ENCODE data around the gene GRIK5. TPM values are rescaled to one million over a fixed set of nuclear protein-coding genes. Genes with fewer than 3 reads are reported as not detected.

Gene GRIK5
- total and polyA plus RNA-seq, 3 experiments from 2014 or later: 0.31 to 0.39 TPM; not detected in 1

DNA sequence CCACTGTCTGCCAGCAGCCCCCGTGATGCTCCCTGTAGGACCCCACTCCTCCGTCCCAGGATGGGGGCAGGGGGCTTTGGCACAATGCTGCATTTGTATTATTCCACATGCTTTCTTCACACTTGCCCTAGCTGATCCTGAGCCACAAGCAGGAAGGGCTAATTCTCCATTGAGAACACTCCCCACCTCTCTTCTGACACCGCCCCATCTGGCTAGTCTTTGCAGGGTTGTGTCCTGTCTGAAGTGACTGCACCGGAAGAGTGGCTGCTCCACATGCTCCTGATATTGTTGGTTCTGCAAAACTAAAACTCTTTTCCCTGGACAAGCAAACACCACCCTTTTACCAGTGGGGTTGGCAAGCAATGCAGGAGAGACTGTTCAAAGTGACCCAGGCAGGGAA is 23.9 kb upstream of the GRIK5 start:
- ChIA-PET POLR2A (no interaction called here), CTCF (interaction anchor here (1.0 to 1.1 kb wide), 2 partner anchors 9 to 12 kb away, joined by 3 read pairs; no protein-coding TSS in a partner anchor)
- H3K36me3 ChIP-seq (ENCODE audit: insufficient read depth, low read length): peaks cover 19% of the 10 kb centered on the region
- no peaks in the 10 kb centered on the region for H3K27me3 ChIP-seq (ENCODE audit: insufficient read depth, low read length, poor library complexity, severe bottlenecking)
- no peak overlapping the region for H3K4me3 Mint-ChIP-seq
- no peak overlapping the region for H3K27ac ChIP-seq (ENCODE audit: low read depth, low read length)
- peaks cover 5% of the 10 kb centered on the region for H3K4me1 ChIP-seq (ENCODE audit: insufficient read depth, low read length)
- peaks cover 6 to 57% (median 7%) of the 10 kb centered on the region in 3 donors for H3K36me3 Mint-ChIP-seq
- H3K4me3 ChIP-seq (ENCODE audit: low read length): no peak overlapping the region
- H3K9me3 ChIP-seq (ENCODE audit: low read length): no peaks in the 10 kb centered on the region
- peaks cover 13 to 33% (median 16%) of the 10 kb centered on the region in 3 donors for H3K4me1 Mint-ChIP-seq
- H3K27ac Mint-ChIP-seq: peak overlapping the region in 3 of 8 donors; percentile 19 to 61 (median 52)
- H3K27me3 Mint-ChIP-seq: no peaks in the 10 kb centered on the region
- DNase-seq: no peak
- H3K9me3 Mint-ChIP-seq: no peaks in the 10 kb centered on the region

DNA sequence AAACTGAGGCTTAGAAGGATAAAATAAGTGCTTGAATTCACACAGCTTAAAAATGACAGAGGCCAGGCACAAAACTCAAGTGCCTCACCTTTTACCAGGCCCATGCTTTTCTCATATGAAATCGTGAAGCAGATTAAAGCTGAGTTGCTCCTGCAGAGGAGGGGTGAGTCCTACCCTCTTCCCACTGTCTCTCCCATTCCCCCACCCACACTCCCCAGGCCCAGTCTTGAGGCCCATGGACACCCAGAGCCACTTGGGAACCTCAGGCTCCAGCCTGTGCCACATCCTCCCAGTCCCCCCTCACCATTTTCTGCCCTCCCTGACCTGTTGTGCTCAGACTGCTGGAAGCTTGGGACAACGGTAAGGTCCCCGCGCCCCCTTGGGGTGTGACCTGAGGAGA is 23.5 kb upstream of the GRIK5 start:
- H3K36me3 Mint-ChIP-seq: peaks cover 6 to 53% (median 7%) of the 10 kb centered on the region in 3 donors
- no peaks in the 10 kb centered on the region for H3K9me3 Mint-ChIP-seq
- H3K27me3 ChIP-seq (ENCODE audit: insufficient read depth, low read length, poor library complexity, severe bottlenecking): no peaks in the 10 kb centered on the region
- CTCF ChIA-PET: interaction anchor here (1.0 kb wide), 1 partner anchor 9 kb away, joined by 3 read pairs; no protein-coding TSS in a partner anchor
- no peaks in the 10 kb centered on the region for H3K27me3 Mint-ChIP-seq
- H3K27ac Mint-ChIP-seq: no peak overlapping the region
- no peak overlapping the region for H3K4me3 ChIP-seq (ENCODE audit: low read length)
- POLR2A ChIA-PET: no interaction called here
- peaks cover 5% of the 10 kb centered on the region for H3K4me1 ChIP-seq (ENCODE audit: insufficient read depth, low read length)
- H3K36me3 ChIP-seq (ENCODE audit: insufficient read depth, low read length): peaks cover 19% of the 10 kb centered on the region
- H3K27ac ChIP-seq (ENCODE audit: low read depth, low read length): no peak overlapping the region
- no peak overlapping the region for H3K4me3 Mint-ChIP-seq
- no peak for DNase-seq
- H3K4me1 Mint-ChIP-seq: peaks cover 13 to 37% (median 16%) of the 10 kb centered on the region in 3 donors
- H3K9me3 ChIP-seq (ENCODE audit: low read length): no peaks in the 10 kb centered on the region

DNA sequence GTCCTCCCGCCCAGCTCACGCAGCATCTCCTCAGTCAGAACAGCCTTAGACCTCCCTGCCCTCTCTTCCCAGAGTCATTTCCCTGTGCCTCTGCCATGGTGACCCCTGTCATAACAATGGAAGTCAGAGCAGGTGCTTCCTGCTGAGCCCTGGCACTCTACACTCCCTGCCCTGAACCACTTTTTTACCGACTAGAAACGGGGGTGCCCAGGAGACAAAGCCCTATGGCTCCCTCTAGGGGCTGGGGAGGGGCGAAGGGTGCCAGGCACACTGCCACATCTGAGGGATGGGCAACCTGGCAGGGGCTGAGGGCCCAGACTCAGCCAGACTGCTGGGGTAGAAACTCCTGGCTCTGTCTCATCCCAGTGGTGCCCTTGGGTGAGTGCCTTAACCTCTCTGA is 22.3 kb upstream of the GRIK5 start:
- peaks cover 19% of the 10 kb centered on the region for H3K36me3 ChIP-seq (ENCODE audit: insufficient read depth, low read length)
- H3K27me3 Mint-ChIP-seq: no peaks in the 10 kb centered on the region
- H3K4me1 ChIP-seq (ENCODE audit: insufficient read depth, low read length): peaks cover 5% of the 10 kb centered on the region
- H3K4me3 ChIP-seq (ENCODE audit: low read length): no peak overlapping the region
- H3K27ac Mint-ChIP-seq: peak overlapping the region in 6 of 8 donors; percentile 35 to 88 (median 69)
- H3K27ac ChIP-seq (ENCODE audit: low read depth, low read length): no peak overlapping the region
- ChIA-PET CTCF (no interaction called here), POLR2A (no interaction called here)
- peaks cover 6 to 45% (median 7%) of the 10 kb centered on the region in 3 donors for H3K36me3 Mint-ChIP-seq
- no peaks in the 10 kb centered on the region for H3K27me3 ChIP-seq (ENCODE audit: insufficient read depth, low read length, poor library complexity, severe bottlenecking)
- H3K9me3 ChIP-seq (ENCODE audit: low read length): no peaks in the 10 kb centered on the region
- peak in 2 of 5 donors; percentile 24 to 61 for DNase-seq
- H3K9me3 Mint-ChIP-seq: no peaks in the 10 kb centered on the region
- peaks cover 13 to 42% (median 16%) of the 10 kb centered on the region in 3 donors for H3K4me1 Mint-ChIP-seq
- H3K4me3 Mint-ChIP-seq: peak overlapping the region in 1 of 7 donors; percentile 39

DNA sequence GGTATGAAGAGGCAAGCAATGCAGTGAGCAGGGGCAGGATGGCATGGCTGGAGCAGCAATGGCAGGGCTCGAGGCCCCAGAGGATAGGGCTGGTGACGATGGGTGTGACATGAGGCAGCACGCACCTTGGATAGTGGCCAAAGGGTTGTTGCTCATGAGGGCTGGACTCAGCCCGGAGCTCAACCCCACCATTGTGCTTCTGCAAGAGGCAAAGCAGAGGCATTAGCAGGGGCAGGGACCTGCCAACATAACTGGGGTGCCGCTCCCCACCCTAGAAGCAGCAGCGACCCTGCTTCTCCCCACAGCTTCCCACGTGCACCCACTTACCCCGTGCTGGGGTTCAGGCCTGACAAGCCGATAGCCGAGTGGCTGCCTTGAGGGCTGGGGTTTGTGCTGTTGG is 21.7 kb upstream of the GRIK5 start:
- POLR2A ChIA-PET: no interaction called here
- no peaks in the 10 kb centered on the region for H3K27me3 ChIP-seq (ENCODE audit: insufficient read depth, low read length, poor library complexity, severe bottlenecking)
- H3K27ac ChIP-seq (ENCODE audit: low read depth, low read length): no peak overlapping the region
- peaks cover 5% of the 10 kb centered on the region for H3K4me1 ChIP-seq (ENCODE audit: insufficient read depth, low read length)
- H3K9me3 ChIP-seq (ENCODE audit: low read length): no peaks in the 10 kb centered on the region
- H3K4me3 Mint-ChIP-seq: no peak overlapping the region
- H3K36me3 Mint-ChIP-seq: peaks cover 4 to 42% (median 6%) of the 10 kb centered on the region in 3 donors
- no peaks in the 10 kb centered on the region for H3K9me3 Mint-ChIP-seq
- CTCF ChIA-PET: interaction anchor here (0.8 kb wide), 1 partner anchor 133 kb away, joined by 3 read pairs; the partner anchor contains the start of gene RABAC1
- peaks cover 13 to 42% (median 16%) of the 10 kb centered on the region in 3 donors for H3K4me1 Mint-ChIP-seq
- H3K27me3 Mint-ChIP-seq: no peaks in the 10 kb centered on the region
- peak overlapping the region in 1 of 8 donors; percentile 19 for H3K27ac Mint-ChIP-seq
- no peak overlapping the region for H3K4me3 ChIP-seq (ENCODE audit: low read length)
- H3K36me3 ChIP-seq (ENCODE audit: insufficient read depth, low read length): peaks cover 19% of the 10 kb centered on the region
- DNase-seq: no peak

DNA sequence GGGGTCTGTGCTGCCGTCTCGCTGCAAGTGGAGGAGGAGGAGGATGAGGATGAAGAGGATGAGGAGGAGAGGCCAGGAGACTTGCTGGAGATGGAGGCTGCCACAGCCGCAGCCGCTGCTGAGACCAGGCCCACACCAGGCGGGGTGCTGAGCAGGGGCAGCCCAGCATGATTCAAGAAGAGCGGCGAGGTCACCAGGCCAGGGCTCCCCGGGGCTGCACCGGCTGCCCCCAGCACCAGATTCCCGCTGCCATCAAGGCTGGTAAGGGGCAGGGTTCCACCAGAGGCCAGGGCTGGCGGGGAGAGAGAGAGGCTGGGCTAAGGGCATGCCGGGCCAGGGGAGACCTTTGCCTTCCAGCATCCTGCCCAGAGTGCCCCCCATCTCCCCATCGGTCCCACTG is 21.3 kb upstream of the GRIK5 start:
- peak overlapping the region in 2 of 7 donors; percentile 54 to 55 for H3K4me3 Mint-ChIP-seq
- H3K9me3 Mint-ChIP-seq: no peaks in the 10 kb centered on the region
- peak overlapping the region in 5 of 8 donors; percentile 17 to 93 (median 50) for H3K27ac Mint-ChIP-seq
- peaks cover 13 to 42% (median 16%) of the 10 kb centered on the region in 3 donors for H3K4me1 Mint-ChIP-seq
- Histone ChIP-seq H3K9me3 (ENCODE audit: low read length) (no peaks in the 10 kb centered on the region), H3K4me3 (ENCODE audit: low read length) (no peak overlapping the region), H3K4me1 (ENCODE audit: insufficient read depth, low read length) (peaks cover 5% of the 10 kb centered on the region), H3K27me3 (ENCODE audit: insufficient read depth, low read length, poor library complexity, severe bottlenecking) (no peaks in the 10 kb centered on the region), H3K27ac (ENCODE audit: low read depth, low read length) (no peak overlapping the region), H3K36me3 (ENCODE audit: insufficient read depth, low read length) (peaks cover 14% of the 10 kb centered on the region)
- no peaks in the 10 kb centered on the region for H3K27me3 Mint-ChIP-seq
- CTCF ChIA-PET: interaction anchor here (0.8 kb wide), 1 partner anchor 132 kb away, joined by 3 read pairs; the partner anchor contains the start of gene RABAC1
- peaks cover 2 to 38% (median 6%) of the 10 kb centered on the region in 3 donors for H3K36me3 Mint-ChIP-seq
- no peak for DNase-seq
- POLR2A ChIA-PET: interaction anchor here (0.6 kb wide), 1 partner anchor 145 kb away, joined by 5 read pairs; no protein-coding TSS in a partner anchor

DNA sequence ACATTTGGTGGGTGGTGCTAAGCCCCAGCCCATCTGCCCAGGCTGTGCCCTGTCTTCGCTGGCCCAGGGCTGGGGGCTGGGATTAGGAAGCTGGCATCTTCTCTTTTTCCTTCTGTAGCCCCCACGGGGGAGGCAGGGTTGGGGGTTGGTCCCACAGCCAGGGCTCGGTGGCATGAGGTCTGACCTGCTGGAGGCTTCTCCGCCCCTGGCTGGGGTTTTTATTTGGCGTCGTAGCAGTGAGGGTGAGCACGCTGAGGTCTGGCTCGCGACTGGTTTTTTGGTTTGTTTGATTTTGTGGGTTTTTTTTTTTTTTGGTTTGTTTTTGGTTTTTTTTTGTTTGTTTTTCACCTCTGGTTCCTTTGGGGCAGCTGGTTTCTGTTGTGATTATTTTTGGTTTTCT is 20.7 kb upstream of the GRIK5 start:
- peak overlapping the region; percentile 50 to 93 (median 86) for H3K27ac Mint-ChIP-seq
- H3K27me3 ChIP-seq (ENCODE audit: insufficient read depth, low read length, poor library complexity, severe bottlenecking): no peaks in the 10 kb centered on the region
- H3K4me1 Mint-ChIP-seq: peaks cover 13 to 42% (median 18%) of the 10 kb centered on the region in 3 donors
- H3K9me3 Mint-ChIP-seq: no peaks in the 10 kb centered on the region
- POLR2A ChIA-PET: interaction anchor here (0.6 to 0.7 kb wide), 6 partner anchors 15 to 530 kb away, joined by 3 to 5 read pairs (median 4); partner anchors contain the start of gene ZNF574
- no peaks in the 10 kb centered on the region for H3K9me3 ChIP-seq (ENCODE audit: low read length)
- peaks cover 2 to 36% (median 6%) of the 10 kb centered on the region in 3 donors for H3K36me3 Mint-ChIP-seq
- peak in 1 of 5 donors; percentile 32 for DNase-seq
- H3K36me3 ChIP-seq (ENCODE audit: insufficient read depth, low read length): peaks cover 13% of the 10 kb centered on the region
- CTCF ChIA-PET: interaction anchor here (1.1 kb wide), 1 partner anchor 62 kb away, joined by 3 read pairs; no protein-coding TSS in a partner anchor
- H3K4me1 ChIP-seq (ENCODE audit: insufficient read depth, low read length): peaks cover 5% of the 10 kb centered on the region
- no peak overlapping the region for H3K4me3 ChIP-seq (ENCODE audit: low read length)
- peak overlapping the region in 6 of 7 donors; percentile 19 to 71 (median 54) for H3K4me3 Mint-ChIP-seq
- H3K27ac ChIP-seq (ENCODE audit: low read depth, low read length): no peak overlapping the region
- H3K27me3 Mint-ChIP-seq: no peaks in the 10 kb centered on the region

DNA sequence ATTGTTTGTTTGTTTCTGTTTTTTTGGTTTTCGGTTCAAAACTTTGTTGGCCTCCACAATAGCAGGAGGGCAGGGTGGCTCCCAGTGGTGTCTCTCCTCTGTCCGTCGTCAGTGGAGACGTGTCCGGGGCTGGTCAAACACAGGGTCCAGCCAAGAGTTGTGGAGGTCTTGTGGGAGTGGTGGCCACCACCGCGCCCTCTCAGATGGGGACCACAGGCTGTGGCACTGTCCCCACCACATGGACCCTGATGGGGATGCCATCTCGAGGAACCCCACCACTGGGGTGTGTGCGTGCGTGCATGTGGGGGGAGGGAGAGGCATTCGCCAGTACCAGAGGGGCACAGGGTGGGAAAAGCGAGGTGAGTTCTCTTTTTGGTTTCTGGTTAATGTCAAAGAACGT is 19.8 kb upstream of the GRIK5 start:
- Histone ChIP-seq H3K27ac (ENCODE audit: low read depth, low read length) (no peak overlapping the region), H3K27me3 (ENCODE audit: insufficient read depth, low read length, poor library complexity, severe bottlenecking) (no peaks in the 10 kb centered on the region), H3K4me3 (ENCODE audit: low read length) (no peak overlapping the region), H3K36me3 (ENCODE audit: insufficient read depth, low read length) (peaks cover 8% of the 10 kb centered on the region), H3K4me1 (ENCODE audit: insufficient read depth, low read length) (peaks cover 5% of the 10 kb centered on the region), H3K9me3 (ENCODE audit: low read length) (no peaks in the 10 kb centered on the region)
- H3K4me3 Mint-ChIP-seq: no peak overlapping the region
- H3K27ac Mint-ChIP-seq: peak overlapping the region in 2 of 8 donors; percentile 58
- ChIA-PET POLR2A (no interaction called here), CTCF (interaction anchor here (1.1 kb wide), 1 partner anchor 63 kb away, joined by 3 read pairs; no protein-coding TSS in a partner anchor)
- no peak for DNase-seq
- no peaks in the 10 kb centered on the region for H3K27me3 Mint-ChIP-seq
- peaks cover 13 to 42% (median 18%) of the 10 kb centered on the region in 3 donors for H3K4me1 Mint-ChIP-seq
- H3K36me3 Mint-ChIP-seq: peaks cover 2 to 30% (median 6%) of the 10 kb centered on the region in 3 donors
- no peaks in the 10 kb centered on the region for H3K9me3 Mint-ChIP-seq

DNA sequence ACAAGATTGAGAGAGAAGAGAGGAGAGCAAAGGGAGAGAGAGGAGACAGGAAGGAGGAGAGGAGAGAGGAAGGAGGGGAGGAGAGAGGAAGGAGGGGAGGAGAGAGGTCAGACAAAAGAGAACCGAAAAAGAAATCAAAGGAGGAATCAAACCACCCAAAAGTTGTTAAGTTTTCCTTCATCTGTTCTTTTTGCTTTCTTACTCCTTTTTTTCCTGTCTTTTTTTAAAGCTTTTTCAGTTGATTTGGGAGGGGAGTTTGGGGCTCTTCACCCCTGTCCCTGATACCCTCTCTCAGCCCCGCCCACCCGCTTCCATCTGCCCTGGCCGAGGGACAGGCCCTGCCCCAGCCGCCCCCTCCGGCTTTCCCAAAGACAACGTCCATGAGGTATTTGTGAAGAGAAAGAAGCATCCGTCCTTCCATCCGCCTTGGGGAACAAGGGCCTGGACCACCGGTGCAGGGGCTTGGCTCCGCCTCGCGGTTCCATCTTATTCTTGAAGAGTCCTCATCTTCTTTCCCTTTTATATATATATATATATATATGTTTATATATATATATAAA is 19.3 kb upstream of the GRIK5 start:
- peak overlapping the region in 1 of 8 donors; percentile 89 for H3K27ac Mint-ChIP-seq
- no peaks in the 10 kb centered on the region for H3K9me3 Mint-ChIP-seq
- ChIA-PET POLR2A (no interaction called here), CTCF (no interaction called here)
- H3K9me3 ChIP-seq (ENCODE audit: low read length): no peaks in the 10 kb centered on the region
- no peak overlapping the region for H3K4me3 Mint-ChIP-seq
- DNase-seq: no peak
- H3K27ac ChIP-seq (ENCODE audit: low read depth, low read length): no peak overlapping the region
- H3K27me3 ChIP-seq (ENCODE audit: insufficient read depth, low read length, poor library complexity, severe bottlenecking): no peaks in the 10 kb centered on the region
- peaks cover 13 to 42% (median 18%) of the 10 kb centered on the region in 3 donors for H3K4me1 Mint-ChIP-seq
- peaks cover 3% of the 10 kb centered on the region for H3K36me3 ChIP-seq (ENCODE audit: insufficient read depth, low read length)
- no peaks in the 10 kb centered on the region for H3K27me3 Mint-ChIP-seq
- H3K36me3 Mint-ChIP-seq: peaks cover under 1 to 25% (median 4%) of the 10 kb centered on the region in 3 donors
- peaks cover 5% of the 10 kb centered on the region for H3K4me1 ChIP-seq (ENCODE audit: insufficient read depth, low read length)
- no peak overlapping the region for H3K4me3 ChIP-seq (ENCODE audit: low read length)
